ENCODE results near the gene DOCK4. TPM values are rescaled to one million over a fixed set of nuclear protein-coding genes. Genes with fewer than 3 reads are reported as not detected.

DOCK4 gene
- total RNA-seq, 1 experiment from 2014 or later, result 4.9 TPM

- Histone ChIP-seq H3K18ac (ENCODE audit: insufficient read length, low read depth, low read length) (no peak overlapping the region), H3K4me1 (ENCODE audit: insufficient read depth, low read length) (peaks cover 3% of the 10 kb centered on the region; the same call in 1 of the 2 replicates), H3K14ac (ENCODE audit: insufficient read depth, low read length) (no peak overlapping the region), H4K8ac (replicated peaks; ENCODE audit: insufficient read length, low read depth, low read length) (no peak overlapping the region), H3K27ac (ENCODE audit: insufficient read length, low read depth, low read length) (no peak overlapping the region), H3K4ac (ENCODE audit: low read depth, low read length) (no peak overlapping the region), H3K79me1 (ENCODE audit: insufficient read depth, low read depth, low read length, poor library complexity, severe bottlenecking) (no peaks in the 10 kb centered on the region), H4K5ac (ENCODE audit: insufficient read length, low read depth, low read length) (no peak overlapping the region), H2BK12ac (ENCODE audit: insufficient read length, low read depth, low read length) (no peak overlapping the region), H2BK15ac (ENCODE audit: low read depth, low read length) (no peak overlapping the region), H2AK5ac (ENCODE audit: insufficient read length, low read length) (no peak overlapping the region), H3K23me2 (ENCODE audit: insufficient read length, low read depth, low read length, poor library complexity, severe bottlenecking) (no peaks in the 10 kb centered on the region), H3T11ph (ENCODE audit: low read length) (no peak overlapping the region), H3K4me2 (ENCODE audit: insufficient read depth, insufficient read length, low read length) (no peak overlapping the region), H4K91ac (ENCODE audit: insufficient read length, low read depth, low read length) (no peak overlapping the region), H3K56ac (ENCODE audit: insufficient read length, low read depth, low read length) (no peak overlapping the region), H3K9ac (ENCODE audit: extremely low read depth, insufficient read length, low read length) (no peak overlapping the region), H2AFZ (ENCODE audit: low read length) (no peak overlapping the region), H3K79me2 (ENCODE audit: insufficient read depth, low read length) (peaks cover 8% of the 10 kb centered on the region; the same call in 1 of the 2 replicates), H3K27me3 (ENCODE audit: insufficient read depth, low read length) (no peaks in the 10 kb centered on the region), H3K9me3 (ENCODE audit: control insufficient read depth, low read depth, low read length) (no peaks in the 10 kb centered on the region), H4K20me1 (ENCODE audit: control insufficient read depth, insufficient read depth, insufficient read length) (no peaks in the 10 kb centered on the region), H2BK20ac (ENCODE audit: low read depth, low read length, poor library complexity, severe bottlenecking) (no peak overlapping the region), H2BK5ac (ENCODE audit: insufficient read length, low read length) (no peak overlapping the region), H3K23ac (ENCODE audit: insufficient read length, low read depth, low read length) (no peak overlapping the region), H2BK120ac (ENCODE audit: low read depth, low read length, poor library complexity, severe bottlenecking) (no peak overlapping the region)
- Mint-ChIP-seq H3K27me3 (ENCODE audit: low read depth) (no peaks in the 10 kb centered on the region), H3K4me1 (peaks cover 0 to 4% of the 10 kb centered on the region in 2 experiments; a peak in 1 of 4 replicates), H3K4me3 (no peak overlapping the region), H3K27ac (peak overlapping the region in 1 of 3 experiments; percentile 50; a peak in 1 of 7 replicates), H3K9me3 (no peaks in the 10 kb centered on the region), H3K36me3 (ENCODE audit: insufficient read depth in 1 of 3, low read depth in 3 of 3) (no peaks in the 10 kb centered on the region)
- no peak for DNase-seq
- TF ChIP-seq CTCF (conservative IDR thresholded peaks at IDR 0.05), result no peak
These were observed 12.2 kb downstream of the DOCK4 start for GRCh38 chr7:112193915-112194502.
